GM12891 (cell line): Measurements from ENCODE around the gene CDKN1C.

Source experiments
- DNase-seq: peaks from one replicate; pipeline ENCODE4 v3.0.0; 2011; ENCODE audit warnings: low spot score; ENCODE audit not compliant: insufficient read length
- FAIRE-seq: peaks from 2 replicates; lab custom pipeline; 2011; peaks lifted over from hg19 to GRCh38; lab: Jason Lieb, UNC
- PAX5 ChIP-seq: IDR thresholded peaks from 2 replicates; pipeline ENCODE4 v1.6.1; 2011; ENCODE audit warnings: low read length, moderate library complexity, mild to moderate bottlenecking; ENCODE audit not compliant: insufficient read depth, severe bottlenecking
- POLR2A ChIP-seq: IDR thresholded peaks from 2 replicates; pipeline ENCODE4 v1.6.1; 2011; ENCODE audit warnings: low read depth, low read length, control low read depth
- POLR2AphosphoS5 ChIP-seq: IDR thresholded peaks from 2 replicates; pipeline ENCODE4 v1.6.1; 2011; ENCODE audit warnings: low read depth, low read length, control low read depth
- POU2F2 ChIP-seq: IDR thresholded peaks from 2 replicates; pipeline ENCODE4 v1.6.1; 2011; ENCODE audit warnings: low read depth, mild to moderate bottlenecking, control low read depth, low read length, moderate library complexity
- SPI1 ChIP-seq: IDR thresholded peaks from 2 replicates; pipeline ENCODE4 v1.6.1; 2011; ENCODE audit warnings: low read depth, low read length, control low read depth
- TAF1 ChIP-seq: IDR thresholded peaks from 2 replicates; pipeline ENCODE4 v1.6.1; 2011; ENCODE audit warnings: low read depth, low read length, control low read depth

The CDKN1C gene

DNA sequence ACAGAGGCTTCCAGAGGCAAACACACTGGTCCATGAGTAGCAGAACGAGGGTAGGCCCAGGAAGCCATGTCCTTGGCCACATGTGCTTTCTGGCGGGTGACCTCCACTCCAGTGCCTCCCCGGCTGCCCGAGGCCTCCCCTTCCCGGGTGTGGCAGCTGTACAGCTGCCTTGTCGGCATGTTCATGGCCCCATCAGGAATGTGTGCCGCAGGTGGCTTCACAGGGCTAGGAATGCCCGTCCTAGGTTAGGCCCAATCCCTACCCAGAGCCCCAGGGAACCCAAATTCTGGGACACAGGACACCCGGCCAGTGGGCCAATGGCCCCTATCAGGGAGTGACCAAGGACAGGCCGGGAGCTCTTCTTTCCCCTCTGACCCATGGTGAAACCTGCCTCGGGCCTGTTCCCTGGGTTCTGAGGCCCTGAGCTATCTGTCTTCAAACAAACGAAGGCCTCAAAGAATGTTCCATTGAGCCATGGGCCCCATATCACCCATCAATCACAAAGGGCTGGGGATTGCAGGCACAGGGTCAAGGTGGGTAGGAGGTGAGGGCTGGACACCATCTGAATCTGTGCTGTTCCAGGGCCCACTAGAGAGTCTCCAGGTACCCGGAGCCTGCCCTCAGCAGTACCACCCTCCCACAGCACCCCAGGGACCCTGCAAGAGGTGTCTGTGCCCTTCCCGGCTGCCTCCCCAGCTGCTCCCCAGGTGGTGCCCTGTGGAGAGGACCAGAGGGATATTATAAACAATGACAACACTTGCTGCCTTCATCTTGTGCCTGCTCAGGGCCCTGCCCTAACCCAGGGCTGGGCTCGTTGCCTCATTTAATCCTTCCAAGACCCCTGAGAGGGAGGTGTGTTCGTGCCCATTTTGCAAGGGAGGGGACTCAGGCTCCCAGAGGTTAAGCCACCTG is 4.0 kb upstream of the CDKN1C start:
- DNase-seq (no peak), FAIRE-seq (no peak)
- no peak for TF ChIP-seq POLR2A
- no peak for TF ChIP-seq POLR2AphosphoS5
- TF ChIP-seq PAX5 = no peak
- TF ChIP-seq POU2F2 = no peak

DNA sequence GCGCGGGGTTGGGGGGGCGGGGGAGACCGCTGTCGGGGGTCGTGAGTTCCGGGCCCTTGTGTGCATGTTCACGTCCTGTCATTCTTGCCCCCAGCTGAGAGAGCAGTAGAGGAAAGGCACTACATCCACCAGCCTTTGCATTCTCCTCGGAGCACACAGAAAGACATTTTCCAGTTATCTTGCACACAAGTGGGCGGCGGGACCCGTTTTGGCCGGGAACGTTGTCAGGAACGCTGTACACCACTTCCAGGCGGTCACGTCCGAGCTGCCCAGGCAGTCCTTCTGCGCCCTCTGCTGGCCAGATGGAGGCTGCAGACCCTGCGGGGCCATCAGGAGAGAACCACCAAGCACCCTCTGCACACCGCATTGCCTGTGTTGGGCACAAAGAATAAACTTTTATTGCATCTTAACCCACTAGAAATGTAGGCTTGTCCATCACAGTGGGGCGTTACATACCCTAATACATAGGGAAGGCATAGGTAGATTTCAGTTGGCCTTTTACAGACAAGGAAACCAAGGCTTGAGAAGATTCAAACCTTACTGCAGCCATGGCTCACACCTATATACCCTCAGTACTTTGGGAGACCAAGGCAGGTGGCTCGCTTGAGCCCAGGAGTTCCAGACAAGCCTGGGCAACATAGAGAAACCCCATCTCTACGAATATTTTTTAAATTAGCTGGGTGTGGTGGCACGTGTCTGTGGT is 2.8 kb upstream of the CDKN1C start:
- peak; percentile 75 for DNase-seq
- TF ChIP-seq TAF1 = no peak
- no peak for TF ChIP-seq POU2F2
- no peak for TF ChIP-seq PAX5
- no peak for TF ChIP-seq POLR2AphosphoS5
- TF ChIP-seq SPI1 = no peak
- TF ChIP-seq POLR2A = no peak
- peak; percentile 91 for FAIRE-seq

DNA sequence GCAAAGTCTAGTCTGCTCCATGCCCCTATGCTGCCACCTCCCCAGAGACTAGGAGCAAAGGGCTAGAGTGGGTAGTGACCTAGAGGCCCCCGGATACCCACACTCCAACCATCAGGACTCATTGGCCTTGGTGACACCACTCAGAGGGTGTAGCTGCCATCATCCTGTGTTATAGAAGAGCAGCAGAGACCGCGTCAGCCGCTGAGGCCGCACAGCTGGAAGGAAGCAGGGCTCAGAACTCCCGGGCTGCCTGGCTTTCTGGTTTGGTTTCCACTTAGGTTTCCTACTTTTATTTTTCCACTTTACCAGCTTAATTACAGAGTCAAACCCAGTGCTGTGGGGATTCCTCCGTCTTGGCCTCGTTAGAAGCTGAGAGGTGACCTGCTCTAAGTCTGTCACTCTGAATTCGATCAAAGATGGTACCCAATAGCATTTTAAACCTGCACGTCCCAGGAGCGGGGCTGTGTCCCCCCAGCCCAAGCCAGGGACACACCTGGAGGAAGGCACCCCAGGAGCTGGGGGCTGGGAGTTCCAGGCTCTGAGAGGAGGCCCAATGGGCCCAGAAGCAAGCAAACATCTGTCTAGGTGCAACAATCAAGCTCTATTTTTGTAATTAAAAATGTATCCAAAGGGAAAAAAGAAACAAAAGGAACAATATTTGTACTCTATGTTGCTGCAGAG is 2.1 kb upstream of the CDKN1C start:
- TF ChIP-seq PAX5 (no peak), POU2F2 (no peak)
- FAIRE-seq = no peak
- DNase-seq = no peak

DNA sequence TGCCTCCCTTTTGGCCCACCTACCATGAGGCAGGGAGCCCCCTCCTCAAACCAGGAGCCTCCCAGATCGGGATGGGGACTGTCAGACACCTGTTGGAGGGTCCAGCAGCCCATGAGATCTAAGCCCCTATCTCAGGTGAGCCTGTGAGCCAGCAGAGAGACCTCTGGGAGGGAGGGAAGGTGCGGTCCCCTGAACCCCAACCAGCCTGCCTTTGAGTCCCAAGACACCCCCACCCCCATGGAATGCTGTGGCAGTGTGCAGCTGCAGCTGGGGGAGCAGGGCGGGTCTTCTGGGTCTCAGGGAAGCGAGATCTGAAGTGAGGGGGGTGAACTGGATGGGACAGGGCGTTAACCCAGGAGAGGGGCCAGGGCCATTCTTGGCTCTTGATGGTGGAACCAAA is 1.4 kb upstream of the CDKN1C start:
- FAIRE-seq (no peak), DNase-seq (no peak)
- TF ChIP-seq POLR2A (no peak), TAF1 (no peak), POU2F2 (no peak), POLR2AphosphoS5 (no peak), PAX5 (no peak), SPI1 (no peak)

DNA sequence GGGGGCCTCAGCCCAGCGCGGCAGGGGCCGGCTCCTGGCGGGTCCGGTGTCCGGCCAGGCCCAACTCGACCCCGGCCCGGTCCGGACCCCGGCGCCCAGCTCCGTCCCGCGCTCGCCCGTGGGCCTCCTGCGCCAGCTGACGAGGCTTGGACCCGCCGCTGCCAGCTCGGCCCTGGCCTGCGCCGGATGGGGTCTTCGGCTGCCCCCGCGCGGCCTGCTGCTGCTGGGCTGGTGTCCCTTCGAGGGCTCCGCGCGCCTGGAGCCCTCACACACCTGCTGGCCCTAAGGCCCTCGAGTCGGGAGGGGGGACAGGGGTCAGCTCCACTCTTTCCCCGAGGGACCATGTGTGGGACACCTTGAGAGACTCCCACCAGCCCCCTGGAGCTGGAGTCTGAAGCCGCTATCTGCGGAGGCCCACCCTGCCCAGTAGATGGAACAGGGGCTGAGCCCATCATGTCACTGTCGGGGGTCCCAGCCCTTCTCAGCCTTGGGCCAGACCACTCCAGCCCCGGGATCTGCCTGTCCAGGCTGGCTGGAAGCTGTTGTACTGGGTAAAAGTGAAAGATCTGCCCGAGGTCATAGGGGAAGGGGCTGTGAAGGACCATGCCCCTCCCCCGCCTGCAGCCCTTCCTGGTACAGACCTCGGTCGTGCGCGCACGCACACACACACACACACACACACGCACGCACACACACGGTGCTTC is 768 bp upstream of the CDKN1C start:
- FAIRE-seq (peak; percentile 58), DNase-seq (no peak)
- TF ChIP-seq TAF1 = no peak
- TF ChIP-seq POU2F2 = no peak
- TF ChIP-seq PAX5 = no peak
- no peak for TF ChIP-seq SPI1
- TF ChIP-seq POLR2AphosphoS5 = no peak
- no peak for TF ChIP-seq POLR2A

DNA sequence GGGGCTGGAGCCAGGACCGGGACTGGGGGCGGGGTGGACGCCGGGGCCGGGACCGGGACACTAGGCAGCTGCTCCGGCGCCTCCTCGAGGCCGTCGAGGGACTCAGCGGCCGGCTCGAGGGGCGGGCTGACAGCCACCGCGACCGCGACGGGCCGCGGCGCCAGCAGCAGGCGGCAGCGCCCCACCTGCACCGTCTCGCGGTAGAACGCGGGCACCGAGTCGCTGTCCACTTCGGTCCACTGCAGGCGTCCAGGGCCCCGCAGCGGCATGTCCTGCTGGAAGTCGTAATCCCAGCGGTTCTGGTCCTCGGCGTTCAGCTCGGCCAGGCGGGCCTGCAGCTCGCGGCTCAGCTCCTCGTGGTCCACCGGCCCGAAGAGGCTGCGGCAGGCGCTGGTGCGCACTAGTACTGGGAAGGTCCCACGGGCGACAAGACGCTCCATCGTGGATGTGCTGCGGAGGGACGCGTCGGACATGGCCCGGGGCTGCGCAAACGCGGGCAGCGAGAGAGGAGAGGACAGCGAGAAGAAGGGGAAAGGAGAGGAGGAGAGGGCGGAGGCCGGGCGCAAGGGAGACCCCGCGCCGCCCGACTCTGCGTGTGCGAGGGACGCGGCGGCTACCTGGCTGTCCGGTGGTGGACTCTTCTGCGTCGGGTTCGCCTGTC is 428 bp downstream of the CDKN1C start:
- TF ChIP-seq POU2F2 (no peak), POLR2AphosphoS5 (no peak), SPI1 (no peak), TAF1 (no peak), POLR2A (no peak), PAX5 (no peak)
- DNase-seq (no peak), FAIRE-seq (no peak)

DNA sequence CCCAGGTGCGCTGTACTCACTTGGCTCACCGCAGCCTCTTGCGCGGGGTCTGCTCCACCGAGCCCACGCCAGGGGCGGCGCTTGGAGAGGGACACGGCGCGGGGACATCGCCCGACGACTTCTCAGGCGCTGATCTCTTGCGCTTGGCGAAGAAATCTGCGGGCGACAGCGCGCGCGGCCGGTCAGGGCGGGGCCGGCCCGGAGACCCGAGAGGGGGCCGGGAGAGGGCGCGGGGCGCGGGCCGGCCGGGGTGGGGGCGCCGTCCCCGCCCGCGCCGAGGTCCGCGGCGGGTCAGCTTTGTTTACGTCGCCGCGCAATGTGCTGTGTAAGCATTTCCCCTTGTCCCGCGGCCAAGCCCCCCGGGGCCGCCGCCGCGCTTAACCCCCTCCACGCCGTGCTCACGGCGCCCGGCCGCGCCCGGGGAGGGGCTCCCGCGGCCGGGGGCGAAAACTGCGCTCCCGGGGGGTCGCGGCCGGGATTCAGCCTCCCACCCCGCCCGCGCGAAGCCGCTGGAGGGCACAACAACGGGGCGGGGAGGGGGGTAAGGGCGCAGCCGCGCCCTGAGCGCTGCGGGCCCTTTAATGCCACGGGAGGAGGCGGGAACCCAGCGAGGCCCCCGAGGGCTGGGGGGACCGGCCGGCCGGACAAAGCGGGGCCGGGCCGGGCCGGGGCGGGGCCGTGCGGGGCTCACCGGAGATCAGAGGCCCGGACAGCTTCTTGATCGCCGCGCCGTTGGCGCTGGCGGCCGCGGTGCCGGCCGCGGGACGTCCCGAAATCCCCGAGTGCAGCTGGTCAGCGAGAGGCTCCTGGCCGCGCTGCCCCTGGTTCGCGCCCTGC is 1.4 kb downstream of the CDKN1C start:
- FAIRE-seq (no peak), DNase-seq (no peak)
- no peak for TF ChIP-seq POU2F2
- no peak for TF ChIP-seq POLR2A
- no peak for TF ChIP-seq SPI1
- TF ChIP-seq PAX5 = no peak

DNA sequence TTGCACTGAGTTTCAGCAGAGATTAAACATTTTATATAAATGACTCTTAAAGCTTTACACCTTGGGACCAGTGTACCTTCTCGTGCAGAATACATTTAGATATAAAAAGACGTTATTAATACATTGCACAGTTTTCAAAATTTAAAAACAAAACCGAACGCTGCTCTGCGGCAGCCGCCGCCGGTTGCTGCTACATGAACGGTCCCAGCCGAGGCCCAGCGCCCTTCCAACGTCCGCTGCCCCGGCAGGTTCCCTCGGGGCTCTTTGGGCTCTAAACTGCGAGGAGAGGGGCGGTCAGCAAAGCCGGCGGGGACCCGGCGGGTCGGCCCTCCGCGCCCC is 2.0 kb downstream of the CDKN1C start:
- DNase-seq (no peak), FAIRE-seq (no peak)
- TF ChIP-seq POLR2AphosphoS5 (no peak), PAX5 (no peak), POU2F2 (no peak), TAF1 (no peak), POLR2A (no peak), SPI1 (no peak)
